Naive thymus-derived CD8-positive, alpha-beta T cell (primary cell): ENCODE data around the gene REXO4. TPM values are rescaled to one million over a fixed set of nuclear protein-coding genes. Genes with fewer than 3 reads are reported as not detected.

ENCODE experiments used
- polyA plus RNA-seq, 3 donors: library from polyadenylated mRNA; unstranded; fragments of 300-500 nt; fragmentation: Illumina TruSeq; gene quantifications; one replicate each; pipeline ENCODE4 v1.2.3, GENCODE V29; 2021
- total RNA-seq, 8 experiments: library from RNA in 2 of 8; stranded (reverse) in 2 of 8; gene quantifications; one replicate each; pipeline ENCODE4 v1.2.3 and lab custom pipeline; 2021 to 2026

The REXO4 gene
- total and polyA plus RNA-seq, 5 experiments from 2014 or later, result 15.9 to 45.6 (median 30.5) TPM

Other genes starting within 250 kb of the REXO4 start
- gene OBP2B, start 208.8 kb downstream of the REXO4 start, total RNA-seq, result not detected
- not detected for gene OBP2B, start 208.8 kb downstream of the REXO4 start, polyA plus RNA-seq
- not detected for gene ABO, start 142.8 kb downstream of the REXO4 start, total RNA-seq
- not detected for gene ABO, start 142.8 kb downstream of the REXO4 start, polyA plus RNA-seq
- 10 to 100 TPM; 29.8 to 34.1 TPM for gene SURF6, start 81.8 kb downstream of the REXO4 start, total RNA-seq
- gene SURF6, start 81.8 kb downstream of the REXO4 start, polyA plus RNA-seq, result 10 to 100 TPM in 2 of 3 donors, 1 to 10 TPM in 1; 4.9 to 16.9 (median 10.1) TPM
- gene MED22, start 69.9 kb downstream of the REXO4 start, total RNA-seq, result 10 to 100 TPM; 38.2 to 46.4 TPM
- 10 to 100 TPM; 10.3 to 20.6 (median 17.5) TPM for gene MED22, start 69.9 kb downstream of the REXO4 start, polyA plus RNA-seq
- 1,000 to 10,000 TPM; 2,300 to 2,355 TPM for gene RPL7A, start 69.8 kb downstream of the REXO4 start, total RNA-seq
- gene RPL7A, start 69.8 kb downstream of the REXO4 start, polyA plus RNA-seq, result 1,000 to 10,000 TPM; 1,183 to 1,387 (median 1,313) TPM
- gene SURF1, start 61.5 kb downstream of the REXO4 start, total RNA-seq, result 10 to 100 TPM; 58.7 to 59.5 TPM
- 100 to 1,000 TPM in 2 of 3 donors, 10 to 100 TPM in 1; 90.6 to 119 (median 112) TPM for gene SURF1, start 61.5 kb downstream of the REXO4 start, polyA plus RNA-seq
- gene SURF2, start 61.5 kb downstream of the REXO4 start, total RNA-seq, result 10 to 100 TPM; 22.8 to 24.7 TPM
- gene SURF2, start 61.5 kb downstream of the REXO4 start, polyA plus RNA-seq, result 10 to 100 TPM; 39.8 to 52.0 (median 49.9) TPM
- gene SURF4, start 42.0 kb downstream of the REXO4 start, total RNA-seq, result 10 to 100 TPM; 68.7 to 70.0 TPM
- 100 to 1,000 TPM; 107 to 146 (median 122) TPM for gene SURF4, start 42.0 kb downstream of the REXO4 start, polyA plus RNA-seq
- 1 to 10 TPM; 1.2 to 1.3 TPM for gene STKLD1, start 41.6 kb downstream of the REXO4 start, total RNA-seq
- 1 to 10 TPM in 1 of 3 donors, under 1 TPM in 1, not detected in 1; 0.35 to 2.3 TPM for gene STKLD1, start 41.6 kb downstream of the REXO4 start, polyA plus RNA-seq
- gene ADAMTS13, start 4.4 kb upstream of the REXO4 start, total RNA-seq, result 1 to 10 TPM; 3.8 to 4.0 TPM
- gene ADAMTS13, start 4.4 kb upstream of the REXO4 start, polyA plus RNA-seq, result under 1 TPM; 0.10 to 0.99 (median 0.41) TPM
- gene CACFD1, start 42.0 kb upstream of the REXO4 start, total RNA-seq, result 1 to 10 TPM; 4.4 to 4.9 TPM
- 1 to 10 TPM; 2.5 to 3.7 (median 3.5) TPM for gene CACFD1, start 42.0 kb upstream of the REXO4 start, polyA plus RNA-seq
- 1 to 10 TPM; 8.4 to 8.7 TPM for gene SLC2A6, start 61.1 kb upstream of the REXO4 start, total RNA-seq
- 1 to 10 TPM; 4.0 to 6.0 (median 5.6) TPM for gene SLC2A6, start 61.1 kb upstream of the REXO4 start, polyA plus RNA-seq
- gene MYMK, start 106.9 kb upstream of the REXO4 start, total RNA-seq, result not detected
- not detected for gene MYMK, start 106.9 kb upstream of the REXO4 start, polyA plus RNA-seq
- under 1 TPM; 0.44 to 0.66 TPM for gene ADAMTSL2, start 116.7 kb upstream of the REXO4 start, total RNA-seq
- gene ADAMTSL2, start 116.7 kb upstream of the REXO4 start, polyA plus RNA-seq, result under 1 TPM in 2 of 3 donors, not detected in 1; 0.03 to 0.14 TPM
- gene FAM163B, start 191.4 kb upstream of the REXO4 start, total RNA-seq, result not detected
- gene FAM163B, start 191.4 kb upstream of the REXO4 start, polyA plus RNA-seq, result not detected
- gene DBH, start 218.4 kb upstream of the REXO4 start, total RNA-seq, result not detected
- not detected for gene DBH, start 218.4 kb upstream of the REXO4 start, polyA plus RNA-seq